Karpas-422 (cell line): Measurements from ENCODE around the gene DGKB. TPM values are rescaled to one million over a fixed set of nuclear protein-coding genes. Genes with fewer than 3 reads are reported as not detected.

Source experiments
- DNase-seq: peaks from one replicate; pipeline ENCODE4 v3.0.0-alpha.2; 2015
- H2AFZ ChIP-seq: fragments of 200-600 bp; sonication (generic); 2 replicates; pipeline ENCODE4 v1.6.1; 2014; ENCODE audit warnings: antibody characterized with exemption, low read length, mixed read lengths
- H3K27ac ChIP-seq: fragments of 200-600 bp; sonication (generic); 2 replicates; pipeline ENCODE4 v1.5.1; 2014; ENCODE audit warnings: mild to moderate bottlenecking, low read length, moderate library complexity
- H3K27me3 ChIP-seq: fragments of 200-600 bp; sonication (generic); 2 replicates; pipeline ENCODE4 v1.6.1; 2014; ENCODE audit warnings: low read length, mixed read lengths
- H3K36me3 ChIP-seq: fragments of 200-600 bp; sonication (generic); 2 replicates; pipeline ENCODE4 v1.6.1; 2014; ENCODE audit warnings: low read length, mixed read lengths; ENCODE audit not compliant: insufficient read depth
- H3K4me1 ChIP-seq: fragments of 200-600 bp; sonication (generic); 2 replicates; pipeline ENCODE4 v1.6.1; 2014; ENCODE audit warnings: mild to moderate bottlenecking, low read length, mixed read lengths
- H3K4me2 ChIP-seq: fragments of 200-600 bp; sonication (generic); 2 replicates; pipeline ENCODE4 v1.6.1; 2014; ENCODE audit warnings: low read length, low read depth, mild to moderate bottlenecking; ENCODE audit not compliant: poor library complexity, severe bottlenecking
- H3K4me3 ChIP-seq: fragments of 200-600 bp; sonication (generic); 2 replicates; pipeline ENCODE4 v1.5.1; 2014; ENCODE audit warnings: mild to moderate bottlenecking, antibody characterized with exemption, low read length, mixed read lengths
- H3K79me2 ChIP-seq: fragments of 200-600 bp; sonication (generic); 2 replicates; pipeline ENCODE4 v1.6.1; 2014; ENCODE audit warnings: mild to moderate bottlenecking, low read length, mixed read lengths
- H3K9ac ChIP-seq: fragments of 200-600 bp; sonication (generic); 2 replicates; pipeline ENCODE4 v1.6.0; 2014; ENCODE audit warnings: low read length
- H3K9me2 ChIP-seq: fragments of 200-600 bp; sonication (generic), shearing (Covaris generic); replicated peaks from 2 replicates; pipeline ENCODE4 v1.6.0; 2014; ENCODE audit warnings: mild to moderate bottlenecking, low read length, moderate library complexity; ENCODE audit not compliant: insufficient read depth
- H3K9me3 ChIP-seq: fragments of 300-700, 200-600 bp; sonication (generic); 2 replicates; pipeline ENCODE4 v1.6.1; 2014; ENCODE audit warnings: low read length, mixed read lengths
- H4K20me1 ChIP-seq: fragments of 200-600 bp; sonication (generic); 2 replicates; pipeline ENCODE4 v1.6.1; 2014; ENCODE audit warnings: mild to moderate bottlenecking, antibody characterized with exemption, low read length, low read depth; ENCODE audit not compliant: insufficient read depth
- total RNA-seq: library from RNA; depleted of rRNA; stranded (reverse); fragments of >200 nt; shearing (Covaris generic); gene quantifications from 2 replicates; pipeline ENCODE4 v1.2.3, GENCODE V29; 2014; ENCODE audit warnings: low replicate concordance

DGKB gene
- total RNA-seq, 1 experiment from 2014 or later = not detected

DNA sequence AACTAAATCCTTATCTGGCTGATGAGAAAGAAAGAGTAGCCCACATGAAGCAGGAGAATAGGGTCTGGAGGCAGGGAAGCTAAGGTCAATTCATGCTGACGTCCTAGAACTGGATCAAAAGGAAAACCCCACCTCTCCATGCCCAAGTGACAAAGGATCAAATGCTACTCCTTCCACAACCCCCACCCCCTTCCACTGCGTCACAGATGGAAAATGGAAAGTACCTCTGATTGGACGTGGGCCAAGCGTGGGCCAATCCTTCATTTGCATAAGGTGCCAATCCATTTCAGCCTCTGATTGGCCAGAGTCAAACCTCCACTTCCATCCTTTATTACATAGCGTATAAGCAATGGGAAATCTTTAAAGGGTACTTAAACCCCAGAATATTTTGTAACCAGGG lies 481.8 kb downstream of the DGKB start:
- Histone ChIP-seq H3K27me3 (no peaks in the 10 kb centered on the region), H3K36me3 (no peaks in the 10 kb centered on the region), H3K27ac (no peak overlapping the region), H3K4me2 (no peak overlapping the region), H3K4me3 (no peak overlapping the region), H3K79me2 (no peaks in the 10 kb centered on the region), H3K9me3 (no peaks in the 10 kb centered on the region), H2AFZ (no peak overlapping the region), H3K4me1 (no peaks in the 10 kb centered on the region), H4K20me1 (no peaks in the 10 kb centered on the region), H3K9me2 (no peaks in the 10 kb centered on the region), H3K9ac (no peak overlapping the region)
- no peak for DNase-seq

DNA sequence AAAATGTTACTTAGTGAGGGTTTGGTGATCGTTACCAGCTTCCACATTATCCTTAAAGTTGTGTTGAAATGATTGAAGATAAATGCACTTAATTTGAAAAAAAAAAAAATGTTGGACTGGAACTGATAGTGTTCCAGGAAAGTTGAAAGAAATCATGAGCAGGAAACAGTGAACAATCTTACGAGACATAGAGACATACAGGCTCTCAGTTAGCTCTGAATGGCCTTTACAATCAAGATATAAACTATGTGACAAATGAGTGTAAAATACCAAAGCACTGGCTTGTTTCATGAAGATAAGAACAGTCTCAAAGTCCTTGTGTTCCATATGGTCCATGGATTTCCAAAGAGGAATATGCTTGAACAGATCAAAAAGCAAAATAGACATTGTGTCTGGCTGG lies 483.0 kb downstream of the DGKB start:
- no peak for DNase-seq
- Histone ChIP-seq H3K79me2 (no peaks in the 10 kb centered on the region), H4K20me1 (no peaks in the 10 kb centered on the region), H3K9ac (no peak overlapping the region), H3K27me3 (no peaks in the 10 kb centered on the region), H3K4me2 (no peak overlapping the region), H2AFZ (no peak overlapping the region), H3K9me2 (no peaks in the 10 kb centered on the region), H3K9me3 (no peaks in the 10 kb centered on the region), H3K4me3 (no peak overlapping the region), H3K4me1 (no peaks in the 10 kb centered on the region), H3K36me3 (no peaks in the 10 kb centered on the region), H3K27ac (no peak overlapping the region)

GRCh38 chr7:14418633-14419032 lies 483.9 kb downstream of the DGKB start:
- no peak overlapping the region for H3K27ac ChIP-seq
- H3K27me3 ChIP-seq = no peaks in the 10 kb centered on the region
- no peaks in the 10 kb centered on the region for H3K36me3 ChIP-seq
- H3K4me1 ChIP-seq = no peaks in the 10 kb centered on the region
- no peaks in the 10 kb centered on the region for H4K20me1 ChIP-seq
- no peak overlapping the region for H2AFZ ChIP-seq
- H3K4me2 ChIP-seq = no peak overlapping the region
- H3K9me3 ChIP-seq = no peaks in the 10 kb centered on the region
- no peak overlapping the region for H3K4me3 ChIP-seq
- no peak overlapping the region for H3K9ac ChIP-seq
- no peaks in the 10 kb centered on the region for H3K9me2 ChIP-seq
- DNase-seq = no peak
- no peaks in the 10 kb centered on the region for H3K79me2 ChIP-seq

GRCh38 chr7:14414274-14414986 lies 488.1 kb downstream of the DGKB start:
- H3K4me1 ChIP-seq = no peaks in the 10 kb centered on the region
- no peaks in the 10 kb centered on the region for H3K36me3 ChIP-seq
- H2AFZ ChIP-seq = no peak overlapping the region
- DNase-seq = no peak
- no peak overlapping the region for H3K4me3 ChIP-seq
- no peak overlapping the region for H3K4me2 ChIP-seq
- no peaks in the 10 kb centered on the region for H3K9me3 ChIP-seq
- no peaks in the 10 kb centered on the region for H3K79me2 ChIP-seq
- H3K27ac ChIP-seq = no peak overlapping the region
- H3K9me2 ChIP-seq = no peaks in the 10 kb centered on the region
- H4K20me1 ChIP-seq = no peaks in the 10 kb centered on the region
- no peak overlapping the region for H3K9ac ChIP-seq
- no peaks in the 10 kb centered on the region for H3K27me3 ChIP-seq

DNA sequence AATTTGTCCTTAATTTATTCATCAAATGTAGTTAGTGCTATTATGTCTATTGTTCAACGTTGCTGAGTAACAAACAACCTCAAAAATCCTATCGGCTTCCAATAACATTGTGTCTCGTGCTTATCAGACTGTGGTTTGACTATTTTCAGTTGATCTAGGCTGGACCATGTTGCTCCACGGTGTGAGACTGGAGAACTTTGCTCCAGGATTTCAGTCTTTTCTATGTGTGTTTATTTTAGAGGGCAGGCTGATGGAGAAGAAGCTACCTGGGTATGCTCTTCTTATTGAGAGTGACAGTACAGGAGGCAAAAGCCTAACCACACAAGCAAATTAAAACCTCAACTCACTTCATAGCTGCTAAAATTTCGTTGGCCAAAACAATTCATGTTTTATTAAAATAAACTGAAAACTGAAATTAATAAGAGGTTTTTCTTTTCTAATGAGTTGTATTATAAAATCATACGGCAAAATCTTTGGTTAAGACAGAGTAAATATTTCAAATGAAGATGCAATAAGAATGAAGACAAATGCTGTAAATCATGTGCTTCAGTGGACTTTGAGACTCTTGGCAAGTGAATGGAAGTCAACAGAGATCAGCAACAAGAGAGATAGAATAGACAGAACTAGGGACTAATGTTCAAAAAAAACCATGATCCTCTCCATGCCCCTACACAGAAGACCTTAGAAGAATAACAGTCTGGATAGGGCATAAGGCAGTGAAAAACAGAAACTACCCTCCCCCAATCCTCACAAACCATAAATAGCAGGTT lies 495.1 kb downstream of the DGKB start:
- Histone ChIP-seq H3K9me3 (no peaks in the 10 kb centered on the region), H3K4me3 (no peak overlapping the region), H2AFZ (no peak overlapping the region), H3K36me3 (no peaks in the 10 kb centered on the region), H3K9ac (no peak overlapping the region), H3K4me2 (no peak overlapping the region), H3K27ac (no peak overlapping the region), H3K79me2 (no peaks in the 10 kb centered on the region), H4K20me1 (no peaks in the 10 kb centered on the region), H3K27me3 (no peaks in the 10 kb centered on the region), H3K4me1 (no peaks in the 10 kb centered on the region), H3K9me2 (no peaks in the 10 kb centered on the region; the same call in 1 of the 2 replicates)
- no peak for DNase-seq

DNA sequence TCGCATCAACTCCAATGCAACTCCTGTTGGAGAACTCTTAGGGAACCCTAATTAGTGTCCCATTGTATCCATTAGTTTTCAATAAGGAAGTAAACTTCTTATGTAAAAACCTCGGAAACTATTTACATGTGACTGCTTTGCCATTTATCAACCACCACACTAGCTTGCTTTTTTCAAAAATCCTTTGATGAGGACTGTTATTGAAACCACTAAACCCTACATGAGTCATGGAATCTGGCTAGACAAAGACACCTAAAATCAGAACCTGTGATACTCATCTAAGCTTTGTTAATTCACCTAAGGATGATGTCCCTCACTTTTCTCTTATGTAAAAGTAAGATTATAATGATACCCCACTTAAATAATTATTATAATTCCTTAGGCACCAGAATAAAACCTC lies 499.0 kb downstream of the DGKB start:
- no peak for DNase-seq
- no peak overlapping the region for H2AFZ ChIP-seq
- no peak overlapping the region for H3K27ac ChIP-seq
- H4K20me1 ChIP-seq = no peaks in the 10 kb centered on the region
- H3K9ac ChIP-seq = no peak overlapping the region
- no peak overlapping the region for H3K4me3 ChIP-seq
- no peaks in the 10 kb centered on the region for H3K36me3 ChIP-seq
- no peaks in the 10 kb centered on the region for H3K9me3 ChIP-seq
- H3K79me2 ChIP-seq = no peaks in the 10 kb centered on the region
- no peaks in the 10 kb centered on the region for H3K27me3 ChIP-seq
- no peaks in the 10 kb centered on the region; the same call in 1 of the 2 replicates for H3K9me2 ChIP-seq
- H3K4me1 ChIP-seq = no peaks in the 10 kb centered on the region
- no peak overlapping the region for H3K4me2 ChIP-seq

GRCh38 chr7:14400271-14400670 lies 502.3 kb downstream of the DGKB start:
- DNase-seq = no peak
- Histone ChIP-seq H3K9me2 (no peaks in the 10 kb centered on the region), H3K9ac (no peak overlapping the region), H3K4me2 (no peak overlapping the region), H3K79me2 (no peaks in the 10 kb centered on the region), H3K4me1 (no peaks in the 10 kb centered on the region), H2AFZ (no peak overlapping the region), H3K4me3 (no peak overlapping the region), H4K20me1 (no peaks in the 10 kb centered on the region), H3K9me3 (no peaks in the 10 kb centered on the region), H3K27ac (no peak overlapping the region), H3K27me3 (no peaks in the 10 kb centered on the region), H3K36me3 (no peaks in the 10 kb centered on the region)

DNA sequence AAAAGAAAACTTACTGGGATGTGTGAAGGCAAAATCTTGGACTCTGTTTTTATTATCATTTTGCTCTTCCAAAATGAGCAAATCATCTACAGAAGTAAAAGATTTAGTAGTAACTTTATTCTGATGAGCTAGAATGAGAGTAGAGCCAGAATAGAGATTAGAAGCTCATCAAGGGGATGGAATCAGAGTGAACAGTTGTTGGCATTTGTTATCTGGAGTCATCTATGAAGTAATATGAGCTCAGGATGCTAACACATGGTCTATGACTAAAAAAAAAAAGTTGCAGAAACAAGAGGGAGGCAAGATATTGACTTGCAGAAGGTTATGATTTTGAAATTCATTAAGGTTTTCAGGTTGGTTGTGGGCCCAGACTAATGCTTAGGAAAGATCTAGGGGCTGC lies 504.0 kb downstream of the DGKB start:
- Histone ChIP-seq H3K9ac (no peak overlapping the region), H3K9me2 (no peaks in the 10 kb centered on the region)
- DNase-seq = no peak

More for the DNA sequence above, 504.0 kb downstream of the DGKB start:
- H3K36me3 ChIP-seq = no peaks in the 10 kb centered on the region
- H3K79me2 ChIP-seq = no peaks in the 10 kb centered on the region
- H3K9me3 ChIP-seq = no peaks in the 10 kb centered on the region
- no peak overlapping the region for H2AFZ ChIP-seq
- no peaks in the 10 kb centered on the region for H3K27me3 ChIP-seq
- H3K4me1 ChIP-seq = no peaks in the 10 kb centered on the region
- H3K4me3 ChIP-seq = no peak overlapping the region
- H3K4me2 ChIP-seq = no peak overlapping the region
- H4K20me1 ChIP-seq = no peaks in the 10 kb centered on the region
- H3K27ac ChIP-seq = no peak overlapping the region
